ENCODE data around the gene RTL10.

The RTL10 gene

DNA sequence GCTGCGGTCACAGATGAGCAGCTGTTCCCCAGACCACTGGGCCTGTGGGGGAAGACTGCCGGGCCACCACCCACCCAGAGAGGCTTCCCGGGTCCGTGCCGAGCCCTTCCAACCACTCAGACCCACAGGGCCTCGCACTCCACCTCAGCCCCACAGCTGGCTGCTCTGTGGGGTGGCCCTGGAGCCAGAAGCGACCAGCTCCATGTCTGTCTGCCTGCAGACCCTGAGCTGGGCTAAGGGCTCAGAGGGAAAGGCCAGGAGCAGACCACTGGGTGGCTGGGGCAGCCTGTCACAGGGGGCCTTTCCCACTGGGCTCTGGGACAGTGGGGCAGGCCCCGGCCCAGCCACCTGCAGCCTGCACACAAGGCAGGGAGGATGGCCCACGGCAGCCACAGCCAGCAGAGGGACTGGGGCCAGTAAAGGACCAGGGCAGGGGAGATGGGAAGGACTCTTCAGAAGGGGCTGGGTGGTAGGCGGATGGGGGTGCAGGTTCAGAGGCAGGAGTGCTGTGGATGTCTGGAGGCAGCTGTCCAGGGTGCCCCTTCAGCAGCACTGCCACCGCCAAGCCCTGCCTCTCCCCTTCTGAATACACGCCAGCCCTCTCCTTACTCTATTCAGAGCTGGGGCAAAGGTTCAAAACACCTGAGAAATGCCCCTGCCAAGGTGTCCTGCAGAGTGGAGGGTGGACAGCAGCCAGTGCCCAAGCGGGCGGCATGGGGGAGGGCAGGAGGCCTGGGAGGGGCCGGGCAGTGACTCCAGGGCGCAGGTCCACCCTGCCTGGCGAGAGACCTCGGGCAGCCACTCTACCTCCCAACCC, 32.2 kb downstream of the RTL10 start:
- no peak overlapping the region for H3K4me3 ChIP-seq (ENCODE audit: low read depth in 1 of 2, low read length in 2 of 2)
- no peaks in the 10 kb centered on the region for H3K27me3 ChIP-seq (ENCODE audit: low read depth, low read length)

DNA sequence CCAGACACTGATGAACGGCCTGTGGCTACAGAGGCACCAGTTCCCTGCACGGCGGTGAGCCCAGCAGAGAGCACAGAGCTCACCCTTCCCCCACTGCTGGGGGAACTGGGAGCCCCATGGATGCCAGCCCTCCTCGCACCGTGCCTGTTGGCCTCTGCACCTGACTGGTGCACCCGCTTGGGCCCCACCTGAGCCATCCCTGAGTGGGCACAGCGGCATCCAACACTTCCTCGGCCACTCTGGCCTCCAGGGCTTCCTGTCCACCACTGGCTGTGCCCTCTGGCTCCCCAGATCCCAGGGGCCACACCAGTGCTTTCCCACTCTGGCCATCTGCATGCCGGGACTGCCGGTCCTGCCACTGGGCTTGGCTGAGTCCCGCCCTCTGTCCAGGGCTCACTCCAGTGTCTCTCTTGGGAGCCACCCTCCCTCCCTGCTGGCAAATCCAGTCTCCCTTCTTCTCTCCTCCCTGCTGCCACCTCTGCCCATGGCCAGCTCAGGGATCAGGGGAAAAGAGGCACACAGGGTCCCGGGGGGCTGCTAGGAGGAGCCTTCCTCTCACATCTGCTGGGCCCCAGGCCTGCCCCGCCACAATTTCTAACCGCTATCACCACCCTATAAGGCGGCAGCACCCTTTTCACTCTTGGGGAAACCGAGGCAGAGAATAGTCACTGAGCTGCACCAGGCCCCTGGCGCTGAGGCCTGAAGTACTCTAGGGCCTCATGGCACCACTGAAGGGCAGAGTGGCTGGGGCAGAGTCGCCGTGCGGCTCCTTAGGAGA, 33.0 kb downstream of the RTL10 start:
- Histone ChIP-seq H3K9me3 (ENCODE audit: control insufficient read depth in 1 of 2, low read length in 2 of 2) (no peaks in the 10 kb centered on the region), H3K36me3 (ENCODE audit: control insufficient read depth in 1 of 2, insufficient read depth in 2 of 2, low read length in 2 of 2) (no peaks in the 10 kb centered on the region), H3K27me3 (ENCODE audit: low read depth, low read length) (no peaks in the 10 kb centered on the region), H3K4me1 (ENCODE audit: control insufficient read depth in 1 of 2, insufficient read depth in 2 of 2, low read length in 2 of 2) (no peaks in the 10 kb centered on the region), H3K4me3 (ENCODE audit: low read depth in 1 of 2, low read length in 2 of 2) (no peak overlapping the region), H3K27ac (ENCODE audit: low read length) (no peak overlapping the region)

More for the DNA sequence above, 32.2 kb downstream of the RTL10 start:
- H3K27ac ChIP-seq (ENCODE audit: low read length), result no peak overlapping the region
- H3K4me1 ChIP-seq (ENCODE audit: control insufficient read depth in 1 of 2, insufficient read depth in 2 of 2, low read length in 2 of 2), result no peaks in the 10 kb centered on the region
- H3K9me3 ChIP-seq (ENCODE audit: control insufficient read depth in 1 of 2, low read length in 2 of 2), result no peaks in the 10 kb centered on the region
- no peaks in the 10 kb centered on the region for H3K36me3 ChIP-seq (ENCODE audit: control insufficient read depth in 1 of 2, insufficient read depth in 2 of 2, low read length in 2 of 2)

DNA sequence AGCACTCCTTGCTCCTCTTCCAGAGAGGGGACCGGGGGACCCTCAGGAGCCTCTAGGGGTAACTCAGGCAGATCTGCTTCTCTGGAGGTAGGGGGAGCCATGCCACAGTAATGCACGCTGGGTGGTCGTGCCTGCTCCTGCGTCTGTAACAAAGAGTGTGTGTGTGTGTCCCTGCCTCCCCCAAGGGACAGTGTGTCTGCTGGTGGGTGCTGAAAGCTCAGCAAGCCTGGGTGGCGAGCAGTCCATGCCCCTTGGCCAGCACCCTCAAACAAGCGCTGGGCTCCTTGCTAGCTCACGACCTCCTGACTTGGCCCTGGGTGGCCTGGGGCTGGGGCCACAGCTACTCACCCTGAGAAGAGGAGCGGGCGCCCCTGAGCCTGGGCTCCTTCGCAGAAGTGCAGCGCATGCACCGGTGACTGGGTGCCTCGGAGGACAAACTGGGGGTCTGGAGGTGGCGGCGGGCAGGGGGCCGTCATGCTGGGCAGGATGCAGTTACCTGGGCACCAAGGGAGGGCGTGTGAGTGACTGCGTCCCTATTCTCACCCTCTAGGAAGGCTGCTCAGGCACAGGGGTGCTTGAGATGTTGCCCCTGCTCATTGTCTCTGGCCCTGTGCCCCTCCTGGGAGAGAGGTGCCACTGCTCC, 33.7 kb downstream of the RTL10 start:
- H3K9me3 ChIP-seq (ENCODE audit: control insufficient read depth in 1 of 2, low read length in 2 of 2), result no peaks in the 10 kb centered on the region
- no peaks in the 10 kb centered on the region for H3K36me3 ChIP-seq (ENCODE audit: control insufficient read depth in 1 of 2, insufficient read depth in 2 of 2, low read length in 2 of 2)
- no peak overlapping the region for H3K27ac ChIP-seq (ENCODE audit: low read length)
- no peak overlapping the region for H3K4me3 ChIP-seq (ENCODE audit: low read depth in 1 of 2, low read length in 2 of 2)
- no peaks in the 10 kb centered on the region for H3K27me3 ChIP-seq (ENCODE audit: low read depth, low read length)
- H3K4me1 ChIP-seq (ENCODE audit: control insufficient read depth in 1 of 2, insufficient read depth in 2 of 2, low read length in 2 of 2), result no peaks in the 10 kb centered on the region

DNA sequence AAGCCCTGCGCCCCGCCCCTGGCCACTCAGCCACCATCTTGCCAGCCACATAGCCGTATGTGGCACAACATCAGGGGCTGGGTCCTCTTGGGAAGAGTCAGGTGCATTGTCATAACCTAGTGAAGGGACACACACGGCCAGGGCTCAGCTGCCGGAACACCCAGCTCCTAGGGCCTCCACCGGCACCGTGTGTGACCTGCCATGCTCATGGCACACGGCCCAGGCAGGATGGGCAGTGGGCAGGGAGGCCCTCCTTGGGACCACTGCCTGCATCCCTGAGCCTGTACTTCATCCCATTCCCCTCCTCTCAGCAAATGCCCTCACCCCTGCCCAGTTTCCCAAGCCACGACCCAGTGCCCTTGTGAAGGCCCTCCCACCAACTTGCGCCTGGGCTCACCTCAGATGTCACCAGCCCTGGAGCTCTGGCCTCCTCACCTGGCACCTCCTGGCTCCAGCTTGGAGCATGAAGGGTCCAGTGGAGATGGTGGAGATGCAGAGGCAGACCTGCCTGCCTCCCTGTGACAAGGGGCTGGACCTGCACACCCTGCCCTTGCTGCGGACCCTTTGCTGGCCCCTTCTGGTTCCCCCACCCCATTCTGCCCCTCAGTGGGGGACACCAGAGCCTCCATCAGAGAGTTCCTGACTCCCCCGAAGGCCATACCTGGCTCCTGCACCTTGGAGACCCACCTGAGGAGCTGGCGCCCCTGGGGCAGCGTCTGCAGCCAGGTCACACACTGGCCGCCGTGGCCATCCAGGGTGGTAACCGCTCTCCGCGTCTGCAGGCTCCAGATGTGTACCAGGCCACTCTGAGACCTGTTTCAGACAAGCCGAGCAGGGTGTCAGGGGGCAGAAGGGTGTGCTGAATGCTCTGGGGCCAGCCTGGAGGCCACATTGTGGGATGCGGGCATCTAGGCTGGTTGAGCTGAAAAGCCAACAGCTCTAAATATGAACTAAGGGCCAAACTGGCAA, 34.5 kb downstream of the RTL10 start:
- no peaks in the 10 kb centered on the region for H3K9me3 ChIP-seq (ENCODE audit: control insufficient read depth in 1 of 2, low read length in 2 of 2)
- H3K4me3 ChIP-seq (ENCODE audit: low read depth in 1 of 2, low read length in 2 of 2), result no peak overlapping the region
- H3K27ac ChIP-seq (ENCODE audit: low read length), result no peak overlapping the region

DNA sequence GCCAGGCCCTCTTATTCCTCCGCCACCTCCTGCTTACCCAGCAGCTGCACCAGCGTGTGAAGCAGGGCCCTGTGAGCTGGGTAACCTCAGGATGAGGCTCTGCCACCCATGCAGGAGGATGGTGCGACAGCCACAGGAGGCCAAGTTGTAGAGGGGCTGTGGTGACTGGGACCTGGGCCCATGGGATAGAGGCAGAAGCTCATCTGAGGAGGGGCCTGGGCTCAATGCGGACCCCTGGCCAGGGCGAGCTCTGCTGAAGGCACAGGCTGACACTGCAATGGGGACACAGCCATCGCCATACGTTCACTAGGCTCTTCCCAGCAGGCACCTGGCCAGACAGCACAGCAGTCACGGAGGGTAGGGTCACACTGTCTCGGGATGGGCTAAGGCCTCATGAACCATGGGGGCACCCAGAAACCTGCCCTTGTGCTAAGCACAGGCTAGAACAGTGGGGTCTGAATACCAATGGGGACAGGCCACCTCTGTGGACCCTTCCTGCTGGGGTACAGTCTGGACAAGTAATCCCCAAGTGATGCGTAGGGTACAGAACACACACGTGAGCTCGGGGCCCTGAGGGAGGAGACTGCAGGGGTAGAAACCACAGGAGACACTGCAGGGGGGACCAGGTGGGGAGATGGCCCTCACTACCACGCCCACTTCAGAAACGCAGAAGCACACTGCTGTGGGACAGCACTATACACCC, 35.3 kb downstream of the RTL10 start:
- no peaks in the 10 kb centered on the region for H3K9me3 ChIP-seq (ENCODE audit: control insufficient read depth in 1 of 2, low read length in 2 of 2)
- H3K4me3 ChIP-seq (ENCODE audit: low read depth in 1 of 2, low read length in 2 of 2), result no peak overlapping the region
- H3K36me3 ChIP-seq (ENCODE audit: control insufficient read depth in 1 of 2, insufficient read depth in 2 of 2, low read length in 2 of 2), result peaks cover 0 to 5% of the 10 kb centered on the region in 2 donors
- H3K27me3 ChIP-seq (ENCODE audit: low read depth, low read length), result no peaks in the 10 kb centered on the region
- H3K27ac ChIP-seq (ENCODE audit: low read length), result no peak overlapping the region
- no peaks in the 10 kb centered on the region for H3K4me1 ChIP-seq (ENCODE audit: control insufficient read depth in 1 of 2, insufficient read depth in 2 of 2, low read length in 2 of 2)

More for the DNA sequence above, 34.5 kb downstream of the RTL10 start:
- peaks cover 0 to 2% of the 10 kb centered on the region in 2 donors for H3K36me3 ChIP-seq (ENCODE audit: control insufficient read depth in 1 of 2, insufficient read depth in 2 of 2, low read length in 2 of 2)
- H3K27me3 ChIP-seq (ENCODE audit: low read depth, low read length), result no peaks in the 10 kb centered on the region
- no peaks in the 10 kb centered on the region for H3K4me1 ChIP-seq (ENCODE audit: control insufficient read depth in 1 of 2, insufficient read depth in 2 of 2, low read length in 2 of 2)

DNA sequence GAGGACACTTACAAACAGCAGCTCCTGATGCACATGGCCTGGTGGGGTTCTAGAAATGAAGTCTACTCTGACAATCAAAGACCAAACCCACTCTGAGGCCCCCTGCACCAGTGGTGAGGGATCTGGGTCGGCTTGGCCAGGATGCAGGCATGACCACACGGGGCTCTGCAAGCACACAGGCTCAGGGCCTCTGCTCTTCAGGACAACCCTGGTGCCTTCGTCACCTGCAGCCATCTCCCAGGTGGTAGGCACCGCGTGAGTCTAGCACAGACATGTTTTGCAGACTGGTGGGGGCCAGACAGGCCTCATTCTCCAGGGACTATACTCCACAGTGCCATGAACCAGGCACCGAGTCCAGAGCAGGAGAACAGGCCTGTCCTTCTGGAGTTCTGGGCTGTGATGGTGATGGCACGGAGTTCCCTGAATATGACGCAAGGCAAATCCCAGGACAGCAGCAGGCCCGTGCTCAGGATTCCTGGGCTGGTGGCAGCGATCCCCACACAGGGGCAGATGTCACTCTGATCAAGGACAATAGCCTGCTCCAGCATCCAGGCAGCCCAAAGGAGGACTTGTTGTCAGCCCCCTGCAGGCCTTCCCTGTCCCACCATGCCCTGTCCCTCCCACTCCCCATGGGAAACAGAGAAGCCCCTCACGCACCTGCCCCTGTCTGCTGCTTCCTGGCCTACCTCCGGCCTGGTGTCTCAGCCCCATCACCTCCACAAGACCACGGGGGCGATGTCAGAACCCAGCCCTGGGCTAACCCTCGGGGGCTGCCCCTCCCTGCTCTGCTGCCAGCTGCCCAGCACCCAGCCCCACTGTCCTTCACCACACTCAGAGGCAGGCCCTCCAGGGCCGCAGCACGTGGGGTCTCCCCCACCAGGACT, 36.1 kb downstream of the RTL10 start:
- Histone ChIP-seq H3K27ac (ENCODE audit: low read length) (no peak overlapping the region), H3K4me1 (ENCODE audit: control insufficient read depth in 1 of 2, insufficient read depth in 2 of 2, low read length in 2 of 2) (no peaks in the 10 kb centered on the region), H3K27me3 (ENCODE audit: low read depth, low read length) (no peaks in the 10 kb centered on the region), H3K9me3 (ENCODE audit: control insufficient read depth in 1 of 2, low read length in 2 of 2) (no peaks in the 10 kb centered on the region), H3K4me3 (ENCODE audit: low read depth in 1 of 2, low read length in 2 of 2) (no peak overlapping the region), H3K36me3 (ENCODE audit: control insufficient read depth in 1 of 2, insufficient read depth in 2 of 2, low read length in 2 of 2) (peaks cover 0 to 5% of the 10 kb centered on the region in 2 donors)

DNA sequence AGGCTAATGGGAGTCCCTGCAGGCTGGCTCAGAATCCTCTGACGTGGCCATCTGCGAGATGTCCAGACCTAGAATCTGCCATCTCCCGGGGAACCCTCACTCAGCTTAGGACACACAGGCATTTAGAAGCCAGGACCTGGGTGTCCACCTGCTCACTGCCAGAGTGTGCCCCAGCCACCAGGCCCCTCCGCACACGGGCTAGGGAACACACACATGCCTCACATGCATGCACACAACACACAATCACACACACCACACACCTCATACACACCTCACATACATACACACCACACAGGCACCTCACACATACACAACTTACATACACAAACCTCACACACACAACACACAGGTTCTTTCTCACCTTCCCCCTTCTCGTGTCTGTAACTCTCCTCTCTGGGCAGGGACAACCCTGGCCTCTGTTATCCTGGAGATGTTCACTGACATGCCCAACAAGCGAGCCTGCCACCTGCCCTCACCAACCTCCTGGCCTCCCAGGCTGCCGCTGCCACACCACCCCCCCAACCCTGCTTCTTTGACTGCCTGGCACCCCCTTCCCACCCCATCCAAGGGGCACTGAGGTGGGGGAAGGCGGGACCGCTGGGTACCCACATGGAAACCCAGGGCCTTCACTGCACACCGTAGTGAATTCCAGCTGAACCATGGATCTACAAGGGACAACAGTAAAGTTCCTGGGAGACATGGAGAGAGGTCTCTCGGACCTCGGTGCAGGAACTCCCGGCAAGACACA, 38.1 kb downstream of the RTL10 start:
- Histone ChIP-seq H3K27ac (ENCODE audit: low read length) (no peak overlapping the region), H3K27me3 (ENCODE audit: low read depth, low read length) (no peaks in the 10 kb centered on the region), H3K36me3 (ENCODE audit: control insufficient read depth in 1 of 2, insufficient read depth in 2 of 2, low read length in 2 of 2) (peaks cover 0 to 5% of the 10 kb centered on the region in 2 donors), H3K4me1 (ENCODE audit: control insufficient read depth in 1 of 2, insufficient read depth in 2 of 2, low read length in 2 of 2) (no peaks in the 10 kb centered on the region), H3K9me3 (ENCODE audit: control insufficient read depth in 1 of 2, low read length in 2 of 2) (no peaks in the 10 kb centered on the region), H3K4me3 (ENCODE audit: low read depth in 1 of 2, low read length in 2 of 2) (no peak overlapping the region)

DNA sequence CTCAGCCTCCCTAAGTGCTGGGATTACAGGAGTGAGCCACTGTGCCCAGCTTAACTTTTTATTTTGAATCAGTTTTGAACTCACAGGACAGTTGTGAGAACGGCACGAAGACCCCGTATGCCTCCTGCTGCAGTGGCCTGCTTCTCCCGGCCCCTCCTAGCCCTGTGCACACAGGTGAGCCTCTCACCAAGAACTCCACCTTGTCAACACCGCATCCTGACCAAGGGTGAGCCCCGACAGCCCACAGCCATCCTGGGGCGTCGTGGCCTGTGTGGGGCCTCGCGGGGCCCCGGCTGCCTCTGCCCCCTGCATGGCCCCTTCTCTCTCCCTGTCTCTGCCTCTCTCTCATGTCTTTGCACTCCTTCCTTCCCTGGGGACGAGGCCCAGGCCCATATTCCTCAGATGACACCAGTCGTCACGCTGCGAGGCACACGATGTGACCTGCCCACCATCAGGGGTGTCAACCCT, 38.8 kb downstream of the RTL10 start:
- Histone ChIP-seq H3K27me3 (ENCODE audit: low read depth, low read length) (no peaks in the 10 kb centered on the region), H3K36me3 (ENCODE audit: control insufficient read depth in 1 of 2, insufficient read depth in 2 of 2, low read length in 2 of 2) (peaks cover 0 to 5% of the 10 kb centered on the region in 2 donors), H3K4me3 (ENCODE audit: low read depth in 1 of 2, low read length in 2 of 2) (no peak overlapping the region), H3K4me1 (ENCODE audit: control insufficient read depth in 1 of 2, insufficient read depth in 2 of 2, low read length in 2 of 2) (no peaks in the 10 kb centered on the region), H3K9me3 (ENCODE audit: control insufficient read depth in 1 of 2, low read length in 2 of 2) (no peaks in the 10 kb centered on the region), H3K27ac (ENCODE audit: low read length) (no peak overlapping the region)

GRCh38 chr22:19815093-19815822, 39.4 kb downstream of the RTL10 start:
- no peaks in the 10 kb centered on the region for H3K9me3 ChIP-seq (ENCODE audit: control insufficient read depth in 1 of 2, low read length in 2 of 2)
- no peaks in the 10 kb centered on the region for H3K4me1 ChIP-seq (ENCODE audit: control insufficient read depth in 1 of 2, insufficient read depth in 2 of 2, low read length in 2 of 2)
- H3K27me3 ChIP-seq (ENCODE audit: low read depth, low read length), result no peaks in the 10 kb centered on the region
- H3K4me3 ChIP-seq (ENCODE audit: low read depth in 1 of 2, low read length in 2 of 2), result no peak overlapping the region
- H3K36me3 ChIP-seq (ENCODE audit: control insufficient read depth in 1 of 2, insufficient read depth in 2 of 2, low read length in 2 of 2), result peaks cover 0 to 5% of the 10 kb centered on the region in 2 donors
- H3K27ac ChIP-seq (ENCODE audit: low read length), result no peak overlapping the region
